ENCODE results near the gene RPS27L. TPM values are rescaled to one million over a fixed set of nuclear protein-coding genes. Genes with fewer than 3 reads are reported as not detected.

The RPS27L gene
- total RNA-seq, 4 donors from 2014 or later: 47.8 to 94.9 (median 51.5) TPM

DNA sequence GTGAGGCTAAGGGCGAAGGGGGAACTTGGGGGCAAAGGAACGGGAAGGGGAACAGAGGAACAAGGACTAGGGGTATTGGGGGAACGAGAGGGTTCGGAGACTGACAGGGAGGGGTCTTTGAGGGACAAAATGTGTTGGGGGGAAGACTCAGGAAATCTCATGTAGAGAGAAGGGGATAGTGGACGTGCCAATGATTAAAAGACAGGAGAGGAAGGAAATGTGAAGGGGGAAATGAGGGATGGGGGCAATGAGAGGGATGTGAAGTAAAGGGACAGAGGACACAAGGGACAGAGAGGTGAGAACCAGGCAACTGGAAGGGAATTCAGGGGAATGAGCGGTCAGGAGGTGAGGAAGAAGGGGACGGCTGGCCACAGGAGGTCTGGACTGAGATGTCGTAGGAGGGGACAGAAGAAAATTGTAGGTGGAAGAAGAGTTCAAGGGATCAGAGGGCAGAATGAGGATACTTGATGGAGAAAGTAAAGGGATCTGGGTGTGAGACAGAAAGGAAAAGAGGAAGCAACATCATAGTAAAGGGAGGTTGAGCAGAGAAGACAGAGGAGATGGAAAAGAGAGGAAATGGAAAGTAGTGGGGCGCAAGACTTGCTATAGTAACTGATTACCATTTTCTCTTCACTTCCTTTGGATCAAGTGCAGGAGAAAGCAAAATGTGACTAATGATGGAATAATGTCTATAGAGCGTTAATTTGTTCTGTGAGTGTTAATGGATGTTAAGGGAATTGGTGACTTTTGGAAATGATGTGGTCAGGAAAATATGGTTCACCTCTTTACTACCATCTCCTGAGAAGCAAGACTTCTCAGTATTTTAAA, 32.9 kb upstream of the RPS27L start:
- Histone ChIP-seq H3K27ac (peak overlapping the region; percentile 73), H3K36me3 (no peaks in the 10 kb centered on the region), H3K27me3 (no peaks in the 10 kb centered on the region), H3K9me3 (no peaks in the 10 kb centered on the region), H3K4me1 (peaks cover 55% of the 10 kb centered on the region), H3K4me3 (peak overlapping the region; percentile 64)
- WGBS: 7% methylated on average over 10 of the region's 10 CpGs
- no peak for DNase-seq (ENCODE audit: low spot score in 2 of 2)
- peak in 1 of 2 donors; percentile 9 for TF ChIP-seq POLR2A (IDR thresholded peaks at IDR 0.05)
- TF ChIP-seq, protein P1, sequence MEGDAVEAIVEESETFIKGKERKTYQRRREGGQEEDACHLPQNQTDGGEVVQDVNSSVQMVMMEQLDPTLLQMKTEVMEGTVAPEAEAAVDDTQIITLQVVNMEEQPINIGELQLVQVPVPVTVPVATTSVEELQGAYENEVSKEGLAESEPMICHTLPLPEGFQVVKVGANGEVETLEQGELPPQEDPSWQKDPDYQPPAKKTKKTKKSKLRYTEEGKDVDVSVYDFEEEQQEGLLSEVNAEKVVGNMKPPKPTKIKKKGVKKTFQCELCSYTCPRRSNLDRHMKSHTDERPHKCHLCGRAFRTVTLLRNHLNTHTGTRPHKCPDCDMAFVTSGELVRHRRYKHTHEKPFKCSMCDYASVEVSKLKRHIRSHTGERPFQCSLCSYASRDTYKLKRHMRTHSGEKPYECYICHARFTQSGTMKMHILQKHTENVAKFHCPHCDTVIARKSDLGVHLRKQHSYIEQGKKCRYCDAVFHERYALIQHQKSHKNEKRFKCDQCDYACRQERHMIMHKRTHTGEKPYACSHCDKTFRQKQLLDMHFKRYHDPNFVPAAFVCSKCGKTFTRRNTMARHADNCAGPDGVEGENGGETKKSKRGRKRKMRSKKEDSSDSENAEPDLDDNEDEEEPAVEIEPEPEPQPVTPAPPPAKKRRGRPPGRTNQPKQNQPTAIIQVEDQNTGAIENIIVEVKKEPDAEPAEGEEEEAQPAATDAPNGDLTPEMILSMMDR (IDR thresholded peaks at IDR 0.05): no peak

DNA sequence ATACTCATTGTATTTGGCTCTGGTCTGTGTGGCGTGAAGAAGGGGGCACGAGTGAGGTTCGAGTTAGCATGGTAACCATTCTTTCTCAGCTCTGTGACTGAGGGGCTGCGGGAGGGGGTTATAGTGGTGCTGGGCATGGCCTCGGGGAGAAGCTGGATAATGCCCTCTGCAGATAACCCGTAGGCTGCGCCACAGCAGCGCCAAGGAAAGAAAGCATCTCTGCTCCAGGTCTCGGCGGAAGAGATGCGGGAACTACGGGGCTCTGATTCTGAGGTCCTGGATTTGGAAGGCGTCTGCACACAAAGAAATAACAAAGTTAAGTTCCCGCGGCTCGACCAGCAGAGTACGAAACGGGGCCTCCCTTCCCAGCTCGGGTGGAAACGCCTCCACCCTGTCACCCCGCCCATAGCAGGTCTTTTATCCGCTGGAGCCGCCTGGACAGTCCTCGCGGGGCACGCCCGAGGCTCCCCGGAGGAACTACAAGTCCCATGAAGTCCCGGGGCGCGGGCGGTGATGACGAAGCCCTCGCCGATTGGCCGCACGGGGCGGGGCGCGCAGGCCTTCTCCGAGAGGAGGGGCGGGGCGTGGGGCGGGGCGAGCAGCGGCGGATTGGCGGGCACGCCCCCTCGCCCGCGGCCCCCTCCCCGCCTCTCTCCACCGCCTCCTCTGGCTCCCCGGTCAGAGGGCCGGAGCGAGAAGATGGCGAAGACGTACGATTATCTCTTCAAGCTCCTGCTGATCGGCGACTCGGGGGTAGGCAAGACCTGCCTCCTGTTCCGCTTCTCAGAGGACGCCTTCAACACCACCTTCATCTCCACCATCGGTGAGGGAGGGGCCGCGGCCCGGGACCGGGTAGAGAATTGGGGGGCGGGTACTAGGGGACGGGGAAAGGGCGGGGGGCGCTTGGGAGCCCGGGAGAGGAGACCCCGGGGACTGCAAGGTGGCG, 31.9 kb upstream of the RPS27L start, which contains the start of gene RAB8B:
Gene RAB8B (plus strand): TSS at position 681 of the 946 bp plus-strand sequence. CDS start 19 bp downstream, at position 700.
- under 1% methylated on average over 35 of the region's 77 CpGs for whole genome bisulfite sequencing
- no peak for TF ChIP-seq EP300 (IDR thresholded peaks at IDR 0.05)
- TF ChIP-seq POLR2A (IDR thresholded peaks at IDR 0.05): peak; percentile 28 to 80
- TF ChIP-seq, protein P1 (IDR thresholded peaks at IDR 0.05): no peak
- TF ChIP-seq POLR2AphosphoS5 (IDR thresholded peaks at IDR 0.05): peak in 2 of 3 donors; percentile 4 to 36
- DNase-seq (ENCODE audit: low spot score in 2 of 2): peak; percentile 99 to 100
- Histone ChIP-seq H3K4me1 (peaks cover 45% of the 10 kb centered on the region), H3K9me3 (no peaks in the 10 kb centered on the region), H3K4me3 (peak within 1 kb of the TSS; percentile 64), H3K27ac (peak within 1 kb of the TSS; percentile 73), H3K36me3 (no peaks in the 10 kb centered on the region), H3K27me3 (no peaks in the 10 kb centered on the region)

DNA sequence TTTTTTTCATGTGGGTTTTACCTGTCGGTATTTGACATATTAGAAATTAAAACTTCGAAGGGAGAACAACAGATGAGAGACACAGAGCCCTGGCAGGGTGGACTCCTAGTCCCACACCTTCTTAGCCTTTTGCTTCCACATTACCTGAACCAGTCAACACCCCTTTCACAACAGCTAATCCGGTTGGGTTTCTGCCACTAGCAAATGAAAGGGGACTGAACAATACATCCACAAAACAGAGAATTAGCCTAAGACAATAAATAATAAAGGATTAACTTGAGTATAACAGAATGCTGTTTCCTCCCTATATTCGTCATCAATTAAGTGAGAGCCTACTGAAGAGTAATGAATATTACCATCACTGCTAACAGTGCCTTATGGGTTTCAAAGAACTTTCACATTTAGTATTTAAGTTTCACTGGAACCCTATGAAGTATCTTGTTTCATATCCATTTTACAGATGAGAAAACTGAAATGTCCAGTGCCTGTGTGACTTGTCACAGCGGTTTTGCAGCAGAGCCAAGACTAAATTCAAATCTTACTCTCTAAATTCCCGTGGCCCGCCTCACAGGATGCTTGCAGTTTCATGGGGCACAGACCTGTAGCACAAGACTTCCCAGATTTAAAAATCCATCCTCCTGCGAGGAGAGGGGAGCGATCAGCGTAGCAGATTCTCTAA, 31.1 kb upstream of the RPS27L start:
- H3K9me3 ChIP-seq: no peaks in the 10 kb centered on the region
- 44% methylated on average over 10 of the region's 10 CpGs for WGBS
- no peaks in the 10 kb centered on the region for H3K36me3 ChIP-seq
- H3K27me3 ChIP-seq: no peaks in the 10 kb centered on the region
- no peak for DNase-seq (ENCODE audit: low spot score in 2 of 2)
- peak overlapping the region; percentile 64 for H3K4me3 ChIP-seq
- peaks cover 37% of the 10 kb centered on the region for H3K4me1 ChIP-seq
- TF ChIP-seq POLR2AphosphoS5 (IDR thresholded peaks at IDR 0.05): no peak
- TF ChIP-seq EP300 (IDR thresholded peaks at IDR 0.05): no peak
- TF ChIP-seq, protein P1 (IDR thresholded peaks at IDR 0.05): no peak
- no peak for TF ChIP-seq POLR2A (IDR thresholded peaks at IDR 0.05)
- H3K27ac ChIP-seq: peak overlapping the region; percentile 25

DNA sequence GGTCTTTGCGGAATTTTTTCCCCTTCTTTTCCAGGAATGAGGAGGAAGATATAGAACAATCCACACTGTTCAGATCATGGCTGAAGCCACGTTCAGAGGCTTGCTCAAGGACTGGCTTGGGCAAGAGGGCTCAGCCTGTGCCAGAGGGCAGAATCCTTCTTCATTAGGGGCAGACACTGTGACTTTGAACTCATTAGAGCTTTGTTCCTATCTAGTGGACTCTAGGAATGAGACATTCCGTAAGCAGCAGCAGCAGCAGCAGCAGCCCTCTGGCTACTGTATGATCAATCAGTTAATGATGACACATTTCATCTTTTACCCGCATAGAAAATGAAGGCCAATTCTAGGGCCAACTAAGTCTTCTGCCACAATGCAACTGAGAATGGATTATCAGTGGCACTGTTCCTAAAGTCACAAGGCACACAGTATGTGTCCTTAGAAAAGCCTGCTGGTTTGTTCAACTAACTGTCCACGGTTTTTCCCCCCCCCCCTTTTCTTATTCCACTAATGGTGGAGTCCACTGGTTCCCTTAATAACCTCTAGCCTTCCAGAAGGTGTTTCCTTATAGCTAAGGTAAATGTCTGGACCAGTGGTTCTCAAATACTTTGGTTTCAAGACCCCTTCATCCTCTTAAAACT, 30.4 kb upstream of the RPS27L start:
- no peak for DNase-seq (ENCODE audit: low spot score in 2 of 2)

More for the DNA sequence above, 30.4 kb upstream of the RPS27L start:
- Histone ChIP-seq H3K27me3 (no peaks in the 10 kb centered on the region), H3K36me3 (no peaks in the 10 kb centered on the region), H3K4me1 (peaks cover 32% of the 10 kb centered on the region), H3K9me3 (no peaks in the 10 kb centered on the region), H3K27ac (no peak overlapping the region), H3K4me3 (no peak overlapping the region)
- TF ChIP-seq, protein P1 (IDR thresholded peaks at IDR 0.05): no peak
- TF ChIP-seq POLR2A (IDR thresholded peaks at IDR 0.05): no peak
- no peak for TF ChIP-seq EP300 (IDR thresholded peaks at IDR 0.05)
- TF ChIP-seq POLR2AphosphoS5 (IDR thresholded peaks at IDR 0.05): no peak
- 82% methylated on average over 5 of the region's 5 CpGs for WGBS
